Activated B cell treated with CpG ODN at 0.5 μM for 24 hours (primary cell): Measurements from ENCODE around the gene CSTF3. TPM values are rescaled to one million over a fixed set of nuclear protein-coding genes. Genes with fewer than 3 reads are reported as not detected.

Experiments used
- ATAC-seq: fragments of 200-7000 bp; cut with Tn5 transposase; one replicate; pipeline ENCODE4 v1.10.0; 2021; ENCODE audit warnings: low read depth, mild to moderate bottlenecking, moderate library complexity
- CTCF ChIA-PET: fragments of 350-600 bp; sonication (Branson Sonifier 250); formaldehyde crosslinking; loops from one replicate; lab custom pipeline; 2021; ENCODE audit warnings: antibody characterized with exemption; lab: Charles Lee
- POLR2A ChIA-PET: fragments of 350-600 bp; sonication (Branson Sonifier 250); formaldehyde crosslinking; loops from one replicate; lab custom pipeline; 2021; ENCODE audit warnings: antibody characterized with exemption; lab: Charles Lee
- DNase-seq: peaks from one replicate; pipeline ENCODE4 v3.0.0; 2022
- H3K27ac Mint-ChIP-seq: one replicate; pipeline ENCODE4 v1.8.0; 2020; ENCODE audit warnings: mixed read lengths
- H3K27me3 Mint-ChIP-seq: one replicate; pipeline ENCODE4 v1.8.0; 2021; ENCODE audit warnings: mixed read lengths
- H3K36me3 Mint-ChIP-seq: one replicate; pipeline ENCODE4 v1.8.0; 2021; ENCODE audit warnings: low read depth, mixed read lengths
- H3K4me1 Mint-ChIP-seq: one replicate; pipeline ENCODE4 v1.8.0; 2021; ENCODE audit warnings: mixed read lengths
- H3K4me3 Mint-ChIP-seq: one replicate; pipeline ENCODE4 v1.8.0; 2020; ENCODE audit warnings: mild to moderate bottlenecking, mixed read lengths
- H3K9me3 Mint-ChIP-seq: one replicate; pipeline ENCODE4 v1.8.0; 2020; ENCODE audit warnings: mixed read lengths
- intact Hi-C: fragments of 100-400 bp; cut with micrococcal nuclease; formaldehyde crosslinking; loops from one replicate; pipeline ENCODE4 v1.15.1; 2024
- total RNA-seq: library from RNA; stranded (reverse); gene quantifications from 2 replicates; pipeline ENCODE4 v1.2.3, GENCODE V29; 2022
- TF ChIP-seq, protein P1 (sequence below): fragments of 200-600 bp; IDR thresholded peaks from one replicate; pipeline ENCODE4 v1.8.0; 2022; ENCODE audit warnings: antibody characterized with exemption, mild to moderate bottlenecking

The CSTF3 gene
- total RNA-seq, 1 donor from 2014 or later: 33.5 TPM

DNA sequence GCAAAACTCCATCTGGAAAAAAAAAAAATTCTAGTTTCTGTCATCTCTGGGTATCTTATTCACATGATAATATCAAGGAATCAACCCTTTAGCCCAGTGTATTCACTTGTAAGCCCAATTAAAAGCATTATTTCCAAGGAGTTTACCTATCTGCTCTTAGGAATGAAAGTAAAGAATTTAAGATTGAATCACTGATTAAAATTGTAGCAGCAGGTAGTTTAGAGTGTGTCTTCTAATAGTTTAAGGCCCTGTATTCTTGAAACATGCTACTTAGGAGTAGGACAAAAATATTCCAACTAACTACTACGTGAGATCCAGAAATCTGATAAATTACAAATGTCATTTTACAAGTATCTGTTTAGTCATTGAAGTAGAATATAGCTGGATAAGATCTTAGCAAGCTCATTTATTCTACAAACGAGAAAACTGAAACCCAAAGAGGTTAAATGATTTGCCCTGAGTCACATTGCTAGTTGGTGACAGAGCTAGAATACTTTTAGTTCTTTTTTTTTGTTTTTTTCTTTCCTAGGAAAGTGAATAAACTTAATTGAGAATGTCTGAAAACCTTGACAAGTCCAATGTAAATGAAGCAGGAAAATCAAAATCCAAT, 118.0 kb downstream of the CSTF3 start:
- ATAC-seq (no peak), DNase-seq (no peak)
- H3K36me3 Mint-ChIP-seq: peaks cover 42% of the 10 kb centered on the region
- H3K27me3 Mint-ChIP-seq: no peaks in the 10 kb centered on the region
- peaks cover 13% of the 10 kb centered on the region for H3K4me1 Mint-ChIP-seq
- TF ChIP-seq, protein P1, sequence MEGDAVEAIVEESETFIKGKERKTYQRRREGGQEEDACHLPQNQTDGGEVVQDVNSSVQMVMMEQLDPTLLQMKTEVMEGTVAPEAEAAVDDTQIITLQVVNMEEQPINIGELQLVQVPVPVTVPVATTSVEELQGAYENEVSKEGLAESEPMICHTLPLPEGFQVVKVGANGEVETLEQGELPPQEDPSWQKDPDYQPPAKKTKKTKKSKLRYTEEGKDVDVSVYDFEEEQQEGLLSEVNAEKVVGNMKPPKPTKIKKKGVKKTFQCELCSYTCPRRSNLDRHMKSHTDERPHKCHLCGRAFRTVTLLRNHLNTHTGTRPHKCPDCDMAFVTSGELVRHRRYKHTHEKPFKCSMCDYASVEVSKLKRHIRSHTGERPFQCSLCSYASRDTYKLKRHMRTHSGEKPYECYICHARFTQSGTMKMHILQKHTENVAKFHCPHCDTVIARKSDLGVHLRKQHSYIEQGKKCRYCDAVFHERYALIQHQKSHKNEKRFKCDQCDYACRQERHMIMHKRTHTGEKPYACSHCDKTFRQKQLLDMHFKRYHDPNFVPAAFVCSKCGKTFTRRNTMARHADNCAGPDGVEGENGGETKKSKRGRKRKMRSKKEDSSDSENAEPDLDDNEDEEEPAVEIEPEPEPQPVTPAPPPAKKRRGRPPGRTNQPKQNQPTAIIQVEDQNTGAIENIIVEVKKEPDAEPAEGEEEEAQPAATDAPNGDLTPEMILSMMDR: no peak
- ChIA-PET CTCF (interaction anchor here (0.6 kb wide), 1 partner anchor 10 kb away, joined by 3 read pairs; no protein-coding TSS in a partner anchor), POLR2A (no interaction called here)
- H3K4me3 Mint-ChIP-seq: no peak overlapping the region
- intact Hi-C loops: no loop called here
- H3K27ac Mint-ChIP-seq: no peak overlapping the region
- no peaks in the 10 kb centered on the region for H3K9me3 Mint-ChIP-seq

DNA sequence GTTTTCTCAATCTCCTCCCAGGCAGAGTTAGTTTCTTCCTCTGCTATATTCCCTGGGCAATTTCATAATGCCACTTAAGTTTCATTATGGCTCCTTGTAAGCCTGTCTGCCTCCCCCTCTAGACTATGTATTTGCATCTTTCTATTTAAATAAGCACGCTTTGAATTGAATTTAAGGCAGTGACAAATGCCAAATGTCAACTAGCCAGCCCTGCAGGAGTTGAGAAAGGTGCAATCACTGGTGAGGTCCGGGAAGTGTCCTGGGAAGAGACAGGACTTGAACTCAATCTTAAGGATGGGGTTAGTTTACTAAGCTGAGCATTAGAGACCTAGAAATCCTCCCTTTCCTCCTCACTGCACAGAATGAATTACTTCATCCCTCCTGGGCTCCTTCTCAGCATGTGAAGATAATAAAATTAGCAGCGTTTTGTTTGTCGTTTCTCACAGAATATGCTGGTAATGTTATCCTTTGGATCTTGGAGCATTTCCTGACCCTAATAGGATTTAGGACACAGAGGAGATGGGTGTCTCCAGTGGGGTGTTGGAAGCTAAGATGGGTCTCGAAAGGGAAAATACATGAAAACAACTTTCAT, 120.3 kb downstream of the CSTF3 start:
- H3K27ac Mint-ChIP-seq: peak overlapping the region; percentile 88
- ChIA-PET CTCF (no interaction called here), POLR2A (interaction anchor here (0.9 to 2.4 kb wide), 2 partner anchors 121 to 149 kb away, joined by 3 to 12 read pairs; partner anchors contain the start of gene QSER1)
- ATAC-seq: no peak
- no peak for DNase-seq
- no peaks in the 10 kb centered on the region for H3K9me3 Mint-ChIP-seq
- H3K36me3 Mint-ChIP-seq: peaks cover 24% of the 10 kb centered on the region
- TF ChIP-seq, protein P1: no peak
- no peaks in the 10 kb centered on the region for H3K27me3 Mint-ChIP-seq
- H3K4me1 Mint-ChIP-seq: peaks cover 13% of the 10 kb centered on the region
- peak overlapping the region; percentile 95 for H3K4me3 Mint-ChIP-seq
- intact Hi-C loops: no loop called here

DNA sequence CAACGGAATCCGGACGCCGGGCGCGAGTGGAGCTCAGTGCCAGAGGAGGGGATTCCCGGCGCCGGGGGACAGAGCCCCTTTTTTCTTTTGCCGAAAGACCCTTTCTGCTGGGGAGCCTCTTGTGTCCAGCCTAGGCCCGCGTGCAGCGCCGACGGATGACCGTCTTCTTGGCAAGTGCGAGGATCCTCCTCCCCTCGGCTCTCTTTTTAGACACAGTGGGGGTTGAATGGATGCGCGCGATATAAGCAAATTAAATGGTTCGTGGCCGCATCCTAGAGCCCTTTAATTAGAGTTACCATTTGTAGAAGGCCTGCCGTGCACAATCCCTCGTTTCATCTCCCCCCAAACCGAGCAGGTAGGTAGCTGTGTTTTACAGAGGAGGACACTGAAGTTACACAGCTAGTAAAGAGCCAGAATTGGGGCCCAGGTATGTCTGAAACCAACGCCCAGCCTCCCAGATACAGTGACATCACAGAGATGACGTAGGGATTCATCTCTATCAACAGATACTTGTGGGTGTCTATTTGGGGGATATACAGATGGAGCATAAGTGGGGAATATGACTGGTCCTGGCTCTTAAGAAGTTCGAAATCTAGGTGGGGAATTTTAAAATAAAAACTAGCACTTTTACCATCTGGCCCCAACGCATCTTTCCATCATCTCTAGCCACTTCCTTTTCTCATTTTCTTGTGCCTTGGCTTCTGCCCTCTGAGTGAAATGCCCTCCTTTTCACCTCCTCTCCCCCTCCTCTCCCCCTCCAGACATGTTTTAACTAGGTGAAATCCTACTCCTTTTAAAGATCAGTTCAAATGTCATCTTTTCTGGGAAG, 121.0 kb downstream of the CSTF3 start:
- ATAC-seq: peak; percentile 11
- H3K9me3 Mint-ChIP-seq: no peaks in the 10 kb centered on the region

DNA sequence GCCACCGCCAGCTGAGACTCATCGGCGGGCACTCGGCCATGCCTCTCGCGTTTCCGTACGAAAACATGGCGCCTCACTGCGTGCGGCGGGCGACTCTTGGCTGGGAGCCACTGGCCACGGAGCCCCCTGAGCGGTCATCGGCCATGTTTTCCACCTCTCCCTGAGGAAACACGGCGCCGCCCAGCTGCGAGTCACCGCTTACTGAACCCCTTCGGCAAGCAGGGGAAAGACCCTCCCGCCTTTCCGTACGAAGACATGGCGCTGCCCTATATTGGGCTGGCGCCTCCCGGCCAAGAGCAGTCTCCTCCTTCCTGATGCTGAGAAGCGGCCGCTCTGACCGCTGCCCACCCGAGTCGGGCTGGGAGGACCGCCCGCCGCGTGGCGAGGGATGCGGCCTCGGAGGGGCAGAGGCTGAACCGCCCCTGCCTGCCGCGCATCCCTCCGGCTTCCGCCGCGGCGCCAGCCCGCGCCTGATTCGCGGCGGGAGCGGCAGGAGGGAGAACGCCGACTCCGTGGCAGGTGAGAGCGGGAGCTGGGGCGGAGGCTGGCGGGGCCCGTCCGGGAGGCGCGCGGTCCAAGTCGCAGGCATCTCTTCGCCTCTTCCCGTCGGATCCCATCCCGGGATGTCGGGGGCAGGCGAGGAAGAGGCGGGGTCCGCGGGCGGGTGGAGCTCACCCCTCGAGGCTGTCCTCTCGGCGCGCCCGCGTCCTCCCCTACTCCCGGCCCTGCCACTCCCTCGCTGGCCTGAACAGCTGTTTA, 121.8 kb downstream of the CSTF3 start, which contains the start of gene TCP11L1:
Gene TCP11L1, plus strand, starts transcription at position 299 of the 759 bp plus-strand sequence. CDS start 4,202 bp downstream, outside the sequence.
- H3K27ac Mint-ChIP-seq: peak within 1 kb of the TSS; percentile 95
- TF ChIP-seq, protein P1: no peak
- ATAC-seq (peak; percentile 85), DNase-seq (peak; percentile 77)
- H3K36me3 Mint-ChIP-seq: peaks cover 11% of the 10 kb centered on the region
- H3K27me3 Mint-ChIP-seq: peaks cover 8% of the 10 kb centered on the region
- H3K9me3 Mint-ChIP-seq: no peaks in the 10 kb centered on the region
- ChIA-PET POLR2A (interaction anchor here (0.7 to 2.4 kb wide), 9 partner anchors 24 to 219 kb away, joined by 3 to 12 read pairs (median 4); partner anchors contain the start of genes DEPDC7 and QSER1), CTCF (interaction anchor here (3.1 kb wide), 1 partner anchor 26 kb away, joined by 14 read pairs; no protein-coding TSS in a partner anchor)
- peaks cover 13% of the 10 kb centered on the region for H3K4me1 Mint-ChIP-seq
- intact Hi-C loops: loop anchor here (1.0 to 2.0 kb wide), 8 partner anchors 23 to 1012 kb away; partner anchors contain the start of genes CAPRIN1, CSTF3, EIF3M and FBXO3
- peak within 1 kb of the TSS; percentile 95 for H3K4me3 Mint-ChIP-seq

More for the DNA sequence above, 121.0 kb downstream of the CSTF3 start:
- ChIA-PET CTCF (interaction anchor here (3.1 kb wide), 1 partner anchor 25 kb away, joined by 14 read pairs; no protein-coding TSS in a partner anchor), POLR2A (interaction anchor here (0.7 to 2.4 kb wide), 6 partner anchors 24 to 148 kb away, joined by 3 to 12 read pairs (median 4); partner anchors contain the start of genes DEPDC7 and QSER1)
- H3K4me1 Mint-ChIP-seq: peaks cover 13% of the 10 kb centered on the region
- peak overlapping the region; percentile 88 for H3K27ac Mint-ChIP-seq
- TF ChIP-seq, protein P1: no peak
- intact Hi-C loops: no loop called here
- H3K36me3 Mint-ChIP-seq: peaks cover 19% of the 10 kb centered on the region
- peaks cover 2% of the 10 kb centered on the region for H3K27me3 Mint-ChIP-seq
- no peak for DNase-seq
- H3K4me3 Mint-ChIP-seq: peak overlapping the region; percentile 95
